Measurements from ENCODE around the gene LIPH. TPM values are rescaled to one million over a fixed set of nuclear protein-coding genes. Genes with fewer than 3 reads are reported as not detected.

LIPH gene
- total and polyA plus RNA-seq, 10 of the 15 experiments (the other 5 are each of a cell fraction or from before 2014, with no cell fraction given) = 2.2 to 11.1 (median 5.4) TPM

- TF ChIP-seq PAX8 (IDR thresholded peaks at IDR 0.05) (no peak), ZBED1 (IDR thresholded peaks at IDR 0.05; ENCODE audit: borderline replicate concordance) (peak; percentile 95), CHD4 (IDR thresholded peaks at IDR 0.05) (no peak), KAT2A (conservative IDR thresholded peaks at IDR 0.05; ENCODE audit: control insufficient read depth, low read depth, low read length) (no peak), CHD2 (IDR thresholded peaks at IDR 0.05; ENCODE audit: borderline replicate concordance, low read depth, low read length) (no peak)
- TF ChIP-seq, protein P1, sequence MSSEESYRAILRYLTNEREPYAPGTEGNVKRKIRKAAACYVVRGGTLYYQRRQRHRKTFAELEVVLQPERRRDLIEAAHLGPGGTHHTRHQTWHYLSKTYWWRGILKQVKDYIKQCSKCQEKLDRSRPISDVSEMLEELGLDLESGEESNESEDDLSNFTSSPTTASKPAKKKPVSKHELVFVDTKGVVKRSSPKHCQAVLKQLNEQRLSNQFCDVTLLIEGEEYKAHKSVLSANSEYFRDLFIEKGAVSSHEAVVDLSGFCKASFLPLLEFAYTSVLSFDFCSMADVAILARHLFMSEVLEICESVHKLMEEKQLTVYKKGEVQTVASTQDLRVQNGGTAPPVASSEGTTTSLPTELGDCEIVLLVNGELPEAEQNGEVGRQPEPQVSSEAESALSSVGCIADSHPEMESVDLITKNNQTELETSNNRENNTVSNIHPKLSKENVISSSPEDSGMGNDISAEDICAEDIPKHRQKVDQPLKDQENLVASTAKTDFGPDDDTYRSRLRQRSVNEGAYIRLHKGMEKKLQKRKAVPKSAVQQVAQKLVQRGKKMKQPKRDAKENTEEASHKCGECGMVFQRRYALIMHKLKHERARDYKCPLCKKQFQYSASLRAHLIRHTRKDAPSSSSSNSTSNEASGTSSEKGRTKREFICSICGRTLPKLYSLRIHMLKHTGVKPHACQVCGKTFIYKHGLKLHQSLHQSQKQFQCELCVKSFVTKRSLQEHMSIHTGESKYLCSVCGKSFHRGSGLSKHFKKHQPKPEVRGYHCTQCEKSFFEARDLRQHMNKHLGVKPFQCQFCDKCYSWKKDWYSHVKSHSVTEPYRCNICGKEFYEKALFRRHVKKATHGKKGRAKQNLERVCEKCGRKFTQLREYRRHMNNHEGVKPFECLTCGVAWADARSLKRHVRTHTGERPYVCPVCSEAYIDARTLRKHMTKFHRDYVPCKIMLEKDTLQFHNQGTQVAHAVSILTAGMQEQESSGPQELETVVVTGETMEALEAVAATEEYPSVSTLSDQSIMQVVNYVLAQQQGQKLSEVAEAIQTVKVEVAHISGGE (CRISPR knock-in tag; IDR thresholded peaks at IDR 0.05) = no peak
Measured at GRCh38 chr3:185537369-185537970, 14.9 kb downstream of the LIPH start (continued).

GRCh38 chr3:185534511-185534910, 17.9 kb downstream of the LIPH start:
- Histone ChIP-seq H3K4me3 (no peak overlapping the region), H3K9me3 (replicated peaks; ENCODE audit: control insufficient read depth, insufficient read depth, low read length) (no peaks in the 10 kb centered on the region), H3K4me1 (ENCODE audit: control insufficient read depth, insufficient read depth, low read length) (peaks cover 12% of the 10 kb centered on the region), H3K27me3 (replicated peaks in 1 of 2; ENCODE audit: control insufficient read depth in 2 of 2, insufficient read depth in 2 of 2, low read length in 1 of 2) (no peaks in the 10 kb centered on the region), H3K79me2 (ENCODE audit: control insufficient read depth, insufficient read depth, low read length) (no peaks in the 10 kb centered on the region), H3K4me2 (ENCODE audit: control insufficient read depth, insufficient read depth) (no peak overlapping the region), H2AFZ (ENCODE audit: control insufficient read depth, low read depth, low read length) (no peak overlapping the region), H3K36me3 (ENCODE audit: control insufficient read depth in 2 of 2, insufficient read depth in 2 of 2, low read length in 1 of 2) (no peaks in the 10 kb centered on the region), H3K27ac (ENCODE audit: control insufficient read depth, insufficient read depth) (no peak overlapping the region), H3K9ac (ENCODE audit: control insufficient read depth, insufficient read depth, low read length) (no peak overlapping the region), H4K20me1 (ENCODE audit: control insufficient read depth, insufficient read depth) (no peaks in the 10 kb centered on the region)
- SMC1A ChIA-PET (ENCODE audit: uncharacterized antibody, unreplicated experiment) = interaction anchor here (0.9 to 1.9 kb wide), 3 partner anchors 8 to 24 kb away, joined by 3 to 9 read pairs (median 3); no protein-coding TSS in a partner anchor
- no peak for DNase-seq (ENCODE audit: low read depth, low spot score)
- ATAC-seq = no peak
- FAIRE-seq = no peak
- 69% methylated on average over 2 of the region's 2 CpGs for WGBS (ENCODE audit: insufficient coverage, insufficient replicate concordance, low lambda C conversion rate, missing lambda C conversion rate)
- intact Hi-C loops (cut with micrococcal nuclease; ENCODE audit: unreplicated experiment) = no loop called here
- TF ChIP-seq CHD1 (IDR thresholded peaks at IDR 0.05; ENCODE audit: low read depth, low read length) (no peak), MEF2B (IDR thresholded peaks at IDR 0.05; ENCODE audit: partially characterized antibody, poor library complexity, severe bottlenecking) (no peak), GATAD2B (conservative IDR thresholded peaks at IDR 0.05; ENCODE audit: low read depth) (no peak), CREB1 (IDR thresholded peaks at IDR 0.05; ENCODE audit: low read depth) (no peak), STAT1 (conservative IDR thresholded peaks at IDR 0.05) (no peak), POLR2AphosphoS2 (IDR thresholded peaks at IDR 0.05; ENCODE audit: low read depth, low read length) (no peak), FOS (IDR thresholded peaks at IDR 0.05; ENCODE audit: borderline replicate concordance, extremely low read depth, insufficient read length) (no peak), YY1 (IDR thresholded peaks at IDR 0.05; ENCODE audit: low read depth, low read length) (no peak), ASH2L (IDR thresholded peaks at IDR 0.05; ENCODE audit: borderline replicate concordance, low read depth) (no peak), CEBPB (IDR thresholded peaks at IDR 0.05; ENCODE audit: borderline replicate concordance in 1 of 2, low read depth in 2 of 2, low read length in 2 of 2) (no peak), BHLHE40 (IDR thresholded peaks at IDR 0.05; ENCODE audit: borderline replicate concordance in 1 of 2, low read depth in 2 of 2, low read length in 1 of 2) (no peak)
- TF ChIP-seq, protein P2, sequence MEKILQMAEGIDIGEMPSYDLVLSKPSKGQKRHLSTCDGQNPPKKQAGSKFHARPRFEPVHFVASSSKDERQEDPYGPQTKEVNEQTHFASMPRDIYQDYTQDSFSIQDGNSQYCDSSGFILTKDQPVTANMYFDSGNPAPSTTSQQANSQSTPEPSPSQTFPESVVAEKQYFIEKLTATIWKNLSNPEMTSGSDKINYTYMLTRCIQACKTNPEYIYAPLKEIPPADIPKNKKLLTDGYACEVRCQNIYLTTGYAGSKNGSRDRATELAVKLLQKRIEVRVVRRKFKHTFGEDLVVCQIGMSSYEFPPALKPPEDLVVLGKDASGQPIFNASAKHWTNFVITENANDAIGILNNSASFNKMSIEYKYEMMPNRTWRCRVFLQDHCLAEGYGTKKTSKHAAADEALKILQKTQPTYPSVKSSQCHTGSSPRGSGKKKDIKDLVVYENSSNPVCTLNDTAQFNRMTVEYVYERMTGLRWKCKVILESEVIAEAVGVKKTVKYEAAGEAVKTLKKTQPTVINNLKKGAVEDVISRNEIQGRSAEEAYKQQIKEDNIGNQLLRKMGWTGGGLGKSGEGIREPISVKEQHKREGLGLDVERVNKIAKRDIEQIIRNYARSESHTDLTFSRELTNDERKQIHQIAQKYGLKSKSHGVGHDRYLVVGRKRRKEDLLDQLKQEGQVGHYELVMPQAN (conservative IDR thresholded peaks at IDR 0.05) = no peak
- CTCF ChIA-PET = interaction anchor here (1.3 to 3.0 kb wide), 3 partner anchors 21 to 202 kb away, joined by 3 to 20 read pairs (median 3); no protein-coding TSS in a partner anchor
- BruUV-seq (replicated peaks) = no TSS peak
- RAD21 ChIA-PET (ENCODE audit: unreplicated experiment) = no interaction called here
- in situ Hi-C loops (cut with MboI) = no loop called here
- POLR2A ChIA-PET = interaction anchor here (0.5 kb wide), 1 partner anchor 73 kb away, joined by 3 read pairs; no protein-coding TSS in a partner anchor

Measured in GM12878 (cell line).